VCaP (cell line): ENCODE data around the gene SMAD9.
"Not testable (repeated sequence)": the region's sequence is repeated elsewhere in the genome, so short reads cannot be mapped to it uniquely, and the experiment has no call there.

Source experiments
- H3K27ac ChIP-seq: fragments of 450-650 bp; 2 replicates; pipeline ENCODE4 v1.5.1; 2017
- CTCF ChIP-seq: fragments of 450-650 bp; conservative IDR thresholded peaks from 2 replicates; pipeline ENCODE4 v1.5.1; 2017; ENCODE audit warnings: mild to moderate bottlenecking, moderate library complexity

Gene SMAD9

GRCh38 chr13:36888645-36889044, 31.4 kb downstream of the SMAD9 start:
- TF ChIP-seq CTCF: no peak
- no peak overlapping the region for H3K27ac ChIP-seq

- no peak for TF ChIP-seq CTCF
- no peak overlapping the region for H3K27ac ChIP-seq
Measured at GRCh38 chr13:36887758-36888521, 32.1 kb downstream of the SMAD9 start.

GRCh38 chr13:36885901-36886300, 34.1 kb downstream of the SMAD9 start:
- TF ChIP-seq CTCF: no peak
- no peak overlapping the region for H3K27ac ChIP-seq

GRCh38 chr13:36884235-36884634, 35.8 kb downstream of the SMAD9 start:
- no peak overlapping the region for H3K27ac ChIP-seq
- TF ChIP-seq CTCF: no peak

- TF ChIP-seq CTCF: no peak
- H3K27ac ChIP-seq: no peak overlapping the region
Measured at GRCh38 chr13:36883824-36884223, 36.2 kb downstream of the SMAD9 start.

- not testable (repeated sequence) for H3K27ac ChIP-seq
Measured at GRCh38 chr13:36883392-36883791, 36.6 kb downstream of the SMAD9 start.

- no peak overlapping the region for H3K27ac ChIP-seq
- no peak for TF ChIP-seq CTCF
Measured at GRCh38 chr13:36882829-36883390, 37.1 kb downstream of the SMAD9 start.

- TF ChIP-seq CTCF: no peak
- H3K27ac ChIP-seq: no peak overlapping the region
Measured at GRCh38 chr13:36880961-36881360, 39.1 kb downstream of the SMAD9 start.
